A549 (cell line): Measurements from ENCODE around the gene THPO.

Experiments
- EP300 ChIP-seq, 2 experiments: fragments of >200 bp; sonication (Bioruptor Twin); formaldehyde crosslinking; IDR thresholded peaks; 2 replicates in 1 of 2; 3 replicates in 1 of 2; pipeline ENCODE4 v1.6.1; 2016 to 2017
- KDM1A ChIP-seq: fragments of 200-600 bp; sonication (generic); IDR thresholded peaks from 2 replicates; pipeline ENCODE4 v1.6.1; 2016; ENCODE audit warnings: low read depth, mild to moderate bottlenecking
- NFE2L2 ChIP-seq: fragments of 150-350 bp; conservative IDR thresholded peaks from 2 replicates; pipeline ENCODE4 v1.6.1; 2014; ENCODE audit warnings: low read length
- POLR2A ChIP-seq: IDR thresholded peaks from 2 replicates; pipeline ENCODE4 v1.6.1; 2012; ENCODE audit warnings: mild to moderate bottlenecking, low read length
- RAD21 ChIP-seq, 2 experiments: fragments of >200 bp in 1 of 2; sonication (Bioruptor Twin) in 1 of 2; formaldehyde crosslinking in 1 of 2; IDR thresholded peaks in 1 of 2; conservative IDR thresholded peaks in 1 of 2; 2 replicates in 1 of 2; 3 replicates in 1 of 2; pipeline ENCODE4 v1.6.1; 2012 to 2018; ENCODE audit warnings: inconsistent platforms in 1 of 2
- RCOR1 ChIP-seq: fragments of 150-350 bp; IDR thresholded peaks from 2 replicates; pipeline ENCODE4 v1.6.1; 2014; ENCODE audit warnings: antibody characterized with exemption, low read length, low read depth
- ZC3H11A ChIP-seq: fragments of 450-650 bp; IDR thresholded peaks from 2 replicates; pipeline ENCODE4 v1.6.1; 2014; ENCODE audit warnings: antibody characterized with exemption, mild to moderate bottlenecking
- TF ChIP-seq, protein P1 (sequence below): fragments of 200-600 bp; sonication (generic); IDR thresholded peaks from 2 replicates; pipeline ENCODE4 v1.6.1; 2016; ENCODE audit warnings: antibody characterized with exemption, mild to moderate bottlenecking, moderate library complexity
- TF ChIP-seq, protein P2 (sequence below): fragments of 450-650 bp; IDR thresholded peaks from 2 replicates; pipeline ENCODE4 v1.6.1; 2014; ENCODE audit warnings: antibody characterized with exemption
- TF ChIP-seq, protein P3 (sequence below): fragments of >200 bp; sonication (Bioruptor Twin); formaldehyde crosslinking; IDR thresholded peaks from 3 replicates; pipeline ENCODE4 v1.5.1; 2016
- TF ChIP-seq, protein P4 (sequence below): IDR thresholded peaks from 2 replicates; pipeline ENCODE4 v1.6.1; 2012
- TF ChIP-seq, protein P5 (sequence below): IDR thresholded peaks from 2 replicates; pipeline ENCODE4 v1.6.1; 2012

DNA sequence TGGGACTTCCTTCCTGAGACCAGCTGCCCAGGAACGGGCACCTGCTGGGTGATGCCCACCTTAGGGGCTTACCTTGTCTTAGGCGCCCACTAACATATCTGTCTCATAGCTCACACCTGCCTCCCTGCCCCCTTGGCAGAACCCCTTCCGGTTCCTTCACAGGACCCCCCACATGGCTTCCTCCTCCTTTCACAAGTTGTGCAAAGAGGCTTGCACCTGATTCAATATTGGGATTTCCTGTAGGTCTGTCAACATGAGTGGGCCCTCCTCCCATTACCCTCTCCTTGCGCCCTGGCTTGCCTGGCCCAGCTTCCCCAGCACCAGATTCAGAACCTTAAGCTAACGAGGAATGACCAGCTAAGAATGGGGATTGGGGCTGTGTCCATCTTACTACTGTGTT, 633 bp downstream of the THPO start:
- TF ChIP-seq, protein P1, sequence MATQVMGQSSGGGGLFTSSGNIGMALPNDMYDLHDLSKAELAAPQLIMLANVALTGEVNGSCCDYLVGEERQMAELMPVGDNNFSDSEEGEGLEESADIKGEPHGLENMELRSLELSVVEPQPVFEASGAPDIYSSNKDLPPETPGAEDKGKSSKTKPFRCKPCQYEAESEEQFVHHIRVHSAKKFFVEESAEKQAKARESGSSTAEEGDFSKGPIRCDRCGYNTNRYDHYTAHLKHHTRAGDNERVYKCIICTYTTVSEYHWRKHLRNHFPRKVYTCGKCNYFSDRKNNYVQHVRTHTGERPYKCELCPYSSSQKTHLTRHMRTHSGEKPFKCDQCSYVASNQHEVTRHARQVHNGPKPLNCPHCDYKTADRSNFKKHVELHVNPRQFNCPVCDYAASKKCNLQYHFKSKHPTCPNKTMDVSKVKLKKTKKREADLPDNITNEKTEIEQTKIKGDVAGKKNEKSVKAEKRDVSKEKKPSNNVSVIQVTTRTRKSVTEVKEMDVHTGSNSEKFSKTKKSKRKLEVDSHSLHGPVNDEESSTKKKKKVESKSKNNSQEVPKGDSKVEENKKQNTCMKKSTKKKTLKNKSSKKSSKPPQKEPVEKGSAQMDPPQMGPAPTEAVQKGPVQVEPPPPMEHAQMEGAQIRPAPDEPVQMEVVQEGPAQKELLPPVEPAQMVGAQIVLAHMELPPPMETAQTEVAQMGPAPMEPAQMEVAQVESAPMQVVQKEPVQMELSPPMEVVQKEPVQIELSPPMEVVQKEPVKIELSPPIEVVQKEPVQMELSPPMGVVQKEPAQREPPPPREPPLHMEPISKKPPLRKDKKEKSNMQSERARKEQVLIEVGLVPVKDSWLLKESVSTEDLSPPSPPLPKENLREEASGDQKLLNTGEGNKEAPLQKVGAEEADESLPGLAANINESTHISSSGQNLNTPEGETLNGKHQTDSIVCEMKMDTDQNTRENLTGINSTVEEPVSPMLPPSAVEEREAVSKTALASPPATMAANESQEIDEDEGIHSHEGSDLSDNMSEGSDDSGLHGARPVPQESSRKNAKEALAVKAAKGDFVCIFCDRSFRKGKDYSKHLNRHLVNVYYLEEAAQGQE: no peak
- TF ChIP-seq RAD21 (conservative IDR thresholded peaks at IDR 0.05 in 1 of 2, IDR thresholded peaks at IDR 0.05 in 1 of 2) (no peak), RCOR1 (no peak), KDM1A (no peak), POLR2A (no peak), EP300 (IDR thresholded peaks at IDR 0.05) (no peak), NFE2L2 (no peak), ZC3H11A (no peak)
- TF ChIP-seq, protein P2, sequence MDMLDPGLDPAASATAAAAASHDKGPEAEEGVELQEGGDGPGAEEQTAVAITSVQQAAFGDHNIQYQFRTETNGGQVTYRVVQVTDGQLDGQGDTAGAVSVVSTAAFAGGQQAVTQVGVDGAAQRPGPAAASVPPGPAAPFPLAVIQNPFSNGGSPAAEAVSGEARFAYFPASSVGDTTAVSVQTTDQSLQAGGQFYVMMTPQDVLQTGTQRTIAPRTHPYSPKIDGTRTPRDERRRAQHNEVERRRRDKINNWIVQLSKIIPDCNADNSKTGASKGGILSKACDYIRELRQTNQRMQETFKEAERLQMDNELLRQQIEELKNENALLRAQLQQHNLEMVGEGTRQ: no peak
- TF ChIP-seq, protein P3, sequence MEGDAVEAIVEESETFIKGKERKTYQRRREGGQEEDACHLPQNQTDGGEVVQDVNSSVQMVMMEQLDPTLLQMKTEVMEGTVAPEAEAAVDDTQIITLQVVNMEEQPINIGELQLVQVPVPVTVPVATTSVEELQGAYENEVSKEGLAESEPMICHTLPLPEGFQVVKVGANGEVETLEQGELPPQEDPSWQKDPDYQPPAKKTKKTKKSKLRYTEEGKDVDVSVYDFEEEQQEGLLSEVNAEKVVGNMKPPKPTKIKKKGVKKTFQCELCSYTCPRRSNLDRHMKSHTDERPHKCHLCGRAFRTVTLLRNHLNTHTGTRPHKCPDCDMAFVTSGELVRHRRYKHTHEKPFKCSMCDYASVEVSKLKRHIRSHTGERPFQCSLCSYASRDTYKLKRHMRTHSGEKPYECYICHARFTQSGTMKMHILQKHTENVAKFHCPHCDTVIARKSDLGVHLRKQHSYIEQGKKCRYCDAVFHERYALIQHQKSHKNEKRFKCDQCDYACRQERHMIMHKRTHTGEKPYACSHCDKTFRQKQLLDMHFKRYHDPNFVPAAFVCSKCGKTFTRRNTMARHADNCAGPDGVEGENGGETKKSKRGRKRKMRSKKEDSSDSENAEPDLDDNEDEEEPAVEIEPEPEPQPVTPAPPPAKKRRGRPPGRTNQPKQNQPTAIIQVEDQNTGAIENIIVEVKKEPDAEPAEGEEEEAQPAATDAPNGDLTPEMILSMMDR: no peak
- TF ChIP-seq, protein P4, sequence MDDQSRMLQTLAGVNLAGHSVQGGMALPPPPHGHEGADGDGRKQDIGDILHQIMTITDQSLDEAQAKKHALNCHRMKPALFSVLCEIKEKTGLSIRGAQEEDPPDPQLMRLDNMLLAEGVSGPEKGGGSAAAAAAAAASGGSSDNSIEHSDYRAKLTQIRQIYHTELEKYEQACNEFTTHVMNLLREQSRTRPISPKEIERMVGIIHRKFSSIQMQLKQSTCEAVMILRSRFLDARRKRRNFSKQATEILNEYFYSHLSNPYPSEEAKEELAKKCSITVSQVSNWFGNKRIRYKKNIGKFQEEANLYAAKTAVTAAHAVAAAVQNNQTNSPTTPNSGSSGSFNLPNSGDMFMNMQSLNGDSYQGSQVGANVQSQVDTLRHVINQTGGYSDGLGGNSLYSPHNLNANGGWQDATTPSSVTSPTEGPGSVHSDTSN: no peak
- TF ChIP-seq, protein P5, sequence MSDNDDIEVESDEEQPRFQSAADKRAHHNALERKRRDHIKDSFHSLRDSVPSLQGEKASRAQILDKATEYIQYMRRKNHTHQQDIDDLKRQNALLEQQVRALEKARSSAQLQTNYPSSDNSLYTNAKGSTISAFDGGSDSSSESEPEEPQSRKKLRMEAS: no peak
